Ovary (tissue), 3 donors: ENCODE data around the gene PANK3.

Source experiments
- CTCF ChIP-seq, 3 donors: fragments of 450-650 bp in 2 of 3; fragments of 200-600 bp in 1 of 3; IDR thresholded peaks; one replicate each; pipeline versions ENCODE4 v1.5.1 to v1.8.0; 2016 to 2022; ENCODE audit warnings: antibody characterized with exemption in 3 of 3, mild to moderate bottlenecking in 1 of 3
- POLR2A ChIP-seq: fragments of 450-650 bp; IDR thresholded peaks from one replicate; pipeline ENCODE4 v1.6.1; 2017; ENCODE audit warnings: antibody characterized with exemption, mild to moderate bottlenecking, moderate library complexity
- donor health status: DM: no; HTN: no; CAD: no.

- TF ChIP-seq CTCF (IDR thresholded peaks at IDR 0.05): no peak
- TF ChIP-seq POLR2A: no peak
These were observed 25.6 kb downstream of the PANK3 start for GRCh38 chr5:168553377-168554130.
